Fibroblast of villous mesenchyme (primary cell): ENCODE measurements around the gene SH2D4B. TPM values are rescaled to one million over a fixed set of nuclear protein-coding genes. Genes with fewer than 3 reads are reported as not detected.
A peak's percentile ranks its signal among the peaks of the same experiment; 100 is the strongest.

ENCODE experiments used
- DNase-seq: peaks from one replicate; pipeline ENCODE4 v3.0.0-alpha.2; 2010; ENCODE audit warnings: low read depth
- H3K4me3 ChIP-seq: 2 replicates; pipeline ENCODE4 v1.5.1; 2011; ENCODE audit warnings: low read depth, mild to moderate bottlenecking, low read length
- total RNA-seq: library from RNA; depleted of rRNA; stranded (reverse); fragments of >200 nt; gene quantifications from 2 replicates; pipeline ENCODE4 v1.2.3, GENCODE V29; 2012
- TF ChIP-seq, protein P1 (sequence below): IDR thresholded peaks from 2 replicates; pipeline ENCODE4 v1.5.1; 2012; ENCODE audit warnings: low read depth, mild to moderate bottlenecking, low read length; ENCODE audit not compliant: insufficient read depth

SH2D4B gene
- total RNA-seq: under 0.01 TPM in 1 of 2 replicates, not detected in the other

DNA sequence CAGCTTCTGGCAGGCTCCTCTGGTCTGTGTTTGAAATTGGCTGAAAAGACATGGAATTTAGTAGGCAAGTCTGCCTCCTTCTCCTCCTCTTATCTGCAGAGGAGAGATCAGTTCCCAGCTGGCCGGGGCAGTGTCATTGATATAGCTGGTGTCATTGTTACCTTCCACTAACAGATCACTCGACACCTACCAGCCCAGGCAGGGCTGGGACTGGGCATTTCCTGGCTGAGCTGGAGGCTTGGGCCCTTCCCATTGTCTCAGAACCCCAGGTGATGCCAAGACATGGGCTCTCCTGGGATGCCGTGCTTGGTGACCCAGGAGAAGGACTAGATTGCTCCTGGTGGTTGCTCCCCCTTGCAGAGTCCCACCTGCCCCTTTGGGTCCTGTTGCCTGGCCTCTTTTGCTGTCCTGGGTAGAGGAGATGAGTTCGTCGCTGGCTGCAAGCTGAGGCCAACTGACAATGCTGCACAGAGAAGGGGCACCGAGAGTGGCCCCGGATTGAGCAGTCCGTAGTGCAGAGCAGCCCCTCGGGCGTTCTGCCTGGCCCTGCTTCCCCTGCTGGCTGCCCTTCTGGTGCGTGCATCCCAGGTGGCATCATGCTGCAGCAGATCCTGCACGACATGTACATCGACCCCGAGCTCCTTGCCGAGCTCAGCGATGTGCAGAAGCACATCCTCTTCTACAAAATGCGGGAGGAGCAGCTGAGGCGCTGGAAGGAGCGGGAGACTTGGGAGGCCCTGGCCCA, at the start of gene SH2D4B:
Gene SH2D4B (plus strand): TSS at position 167 of the 745 bp plus-strand sequence. CDS start 430 bp downstream, at position 597.
- no peak within 1 kb of the TSS for H3K4me3 ChIP-seq
- no peak for DNase-seq
- TF ChIP-seq, protein P1, sequence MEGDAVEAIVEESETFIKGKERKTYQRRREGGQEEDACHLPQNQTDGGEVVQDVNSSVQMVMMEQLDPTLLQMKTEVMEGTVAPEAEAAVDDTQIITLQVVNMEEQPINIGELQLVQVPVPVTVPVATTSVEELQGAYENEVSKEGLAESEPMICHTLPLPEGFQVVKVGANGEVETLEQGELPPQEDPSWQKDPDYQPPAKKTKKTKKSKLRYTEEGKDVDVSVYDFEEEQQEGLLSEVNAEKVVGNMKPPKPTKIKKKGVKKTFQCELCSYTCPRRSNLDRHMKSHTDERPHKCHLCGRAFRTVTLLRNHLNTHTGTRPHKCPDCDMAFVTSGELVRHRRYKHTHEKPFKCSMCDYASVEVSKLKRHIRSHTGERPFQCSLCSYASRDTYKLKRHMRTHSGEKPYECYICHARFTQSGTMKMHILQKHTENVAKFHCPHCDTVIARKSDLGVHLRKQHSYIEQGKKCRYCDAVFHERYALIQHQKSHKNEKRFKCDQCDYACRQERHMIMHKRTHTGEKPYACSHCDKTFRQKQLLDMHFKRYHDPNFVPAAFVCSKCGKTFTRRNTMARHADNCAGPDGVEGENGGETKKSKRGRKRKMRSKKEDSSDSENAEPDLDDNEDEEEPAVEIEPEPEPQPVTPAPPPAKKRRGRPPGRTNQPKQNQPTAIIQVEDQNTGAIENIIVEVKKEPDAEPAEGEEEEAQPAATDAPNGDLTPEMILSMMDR: no peak

DNA sequence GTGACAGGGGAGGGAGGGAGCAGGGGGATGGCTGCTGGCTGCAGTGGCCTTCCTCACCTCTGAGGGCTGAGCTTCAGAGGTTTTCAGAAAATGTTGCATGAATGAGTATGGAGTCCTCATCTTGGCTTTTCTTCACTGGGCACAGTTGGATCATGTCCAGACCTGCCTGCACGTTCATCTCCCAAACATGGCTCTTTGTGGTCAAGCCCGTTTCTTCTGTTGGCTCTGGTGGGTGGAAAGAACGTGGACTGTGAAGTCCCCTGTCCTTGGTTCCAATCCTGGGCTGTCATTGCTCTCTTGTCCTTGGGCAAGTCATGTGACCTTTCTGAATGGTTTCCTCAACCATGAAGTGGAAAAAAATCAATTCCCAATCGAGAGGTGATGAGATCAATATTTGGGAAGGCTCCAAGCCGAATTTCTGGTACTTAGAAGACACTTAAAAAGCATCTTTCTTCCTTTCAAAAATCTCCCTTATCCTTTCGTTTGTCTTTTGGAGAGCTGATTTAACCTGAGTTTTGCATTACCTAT, 49.1 kb upstream of the SH2D4B start:
- TF ChIP-seq, protein P1: no peak
- H3K4me3 ChIP-seq: no peak overlapping the region
- DNase-seq: no peak

DNA sequence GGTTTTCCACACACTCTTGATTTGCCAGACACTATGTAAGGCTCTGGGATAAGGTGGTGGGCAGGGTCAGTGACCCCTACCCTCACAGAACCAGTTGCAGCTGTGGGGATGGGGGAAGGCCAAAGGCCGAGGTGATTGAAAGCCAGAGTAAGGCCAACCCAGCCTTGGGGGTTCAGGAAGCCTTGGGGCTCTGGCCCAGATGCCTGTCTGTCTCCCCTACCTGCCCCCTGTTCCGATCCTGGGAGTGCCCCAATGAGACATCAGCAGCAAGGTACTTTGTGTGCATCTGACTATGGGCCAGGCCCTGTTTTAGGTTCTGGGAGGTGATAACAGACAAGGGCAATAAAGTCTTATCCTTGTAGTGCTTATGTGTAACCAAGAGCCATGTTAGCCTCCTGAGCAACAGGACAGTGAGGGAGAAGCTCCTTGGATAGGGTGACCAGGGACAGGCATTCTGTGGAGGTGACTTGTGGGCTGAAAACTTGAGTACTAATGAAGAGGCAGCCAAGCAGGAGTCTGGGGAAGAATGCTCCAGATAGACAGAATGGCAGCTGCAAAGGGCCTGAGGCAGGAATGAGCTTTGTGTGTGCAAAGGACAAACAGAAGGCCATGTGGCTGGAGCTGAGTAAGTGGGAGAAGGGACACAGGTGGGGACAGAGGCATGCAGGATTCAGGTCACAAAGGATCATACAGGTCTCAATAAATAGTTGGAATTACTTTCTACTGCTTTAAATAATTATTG, 48.2 kb upstream of the SH2D4B start:
- H3K4me3 ChIP-seq: no peak overlapping the region
- TF ChIP-seq, protein P1: no peak
- DNase-seq: no peak

DNA sequence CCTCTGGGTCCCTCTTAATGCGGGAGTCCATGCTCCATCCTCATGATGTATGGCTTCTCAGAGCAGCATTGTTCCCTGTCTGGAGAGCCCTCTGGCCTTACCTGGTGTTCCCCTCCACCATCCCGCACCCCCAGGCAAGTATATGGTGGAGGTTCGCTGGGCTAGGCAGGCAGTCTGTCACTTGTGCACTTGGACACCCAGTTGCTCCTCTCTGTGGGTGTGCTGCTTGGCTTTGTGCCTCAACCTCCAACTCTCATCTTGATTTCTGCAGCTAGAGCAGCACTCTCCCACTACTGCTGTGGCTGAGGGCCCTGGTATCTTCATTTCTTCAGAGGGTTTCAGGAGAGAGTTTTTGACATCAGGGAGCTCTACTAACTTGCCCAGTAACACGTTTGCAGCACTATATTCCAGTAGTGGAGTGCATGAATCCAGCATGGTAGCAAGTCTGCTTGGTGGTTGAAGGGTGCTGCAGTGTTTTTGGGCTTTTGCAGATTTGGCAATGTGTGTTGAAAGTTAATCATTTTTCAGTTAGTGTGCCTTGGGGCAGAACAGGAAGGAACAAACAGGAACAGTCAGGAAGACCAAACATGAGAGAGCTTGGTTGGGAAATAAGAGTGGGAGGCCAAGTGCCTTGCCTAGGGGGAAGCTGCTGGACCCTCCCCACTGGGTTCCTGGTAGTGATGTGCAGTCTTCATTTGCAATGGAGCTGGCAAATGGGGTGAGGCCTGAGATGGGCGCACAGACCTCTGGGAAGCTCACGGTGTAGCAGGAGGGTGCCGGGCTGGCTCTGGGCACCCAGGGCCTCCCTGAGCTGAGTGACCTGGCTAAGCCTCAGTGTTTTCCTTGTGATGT, 46.2 kb upstream of the SH2D4B start:
- TF ChIP-seq, protein P1: no peak
- H3K4me3 ChIP-seq: no peak overlapping the region
- no peak for DNase-seq

DNA sequence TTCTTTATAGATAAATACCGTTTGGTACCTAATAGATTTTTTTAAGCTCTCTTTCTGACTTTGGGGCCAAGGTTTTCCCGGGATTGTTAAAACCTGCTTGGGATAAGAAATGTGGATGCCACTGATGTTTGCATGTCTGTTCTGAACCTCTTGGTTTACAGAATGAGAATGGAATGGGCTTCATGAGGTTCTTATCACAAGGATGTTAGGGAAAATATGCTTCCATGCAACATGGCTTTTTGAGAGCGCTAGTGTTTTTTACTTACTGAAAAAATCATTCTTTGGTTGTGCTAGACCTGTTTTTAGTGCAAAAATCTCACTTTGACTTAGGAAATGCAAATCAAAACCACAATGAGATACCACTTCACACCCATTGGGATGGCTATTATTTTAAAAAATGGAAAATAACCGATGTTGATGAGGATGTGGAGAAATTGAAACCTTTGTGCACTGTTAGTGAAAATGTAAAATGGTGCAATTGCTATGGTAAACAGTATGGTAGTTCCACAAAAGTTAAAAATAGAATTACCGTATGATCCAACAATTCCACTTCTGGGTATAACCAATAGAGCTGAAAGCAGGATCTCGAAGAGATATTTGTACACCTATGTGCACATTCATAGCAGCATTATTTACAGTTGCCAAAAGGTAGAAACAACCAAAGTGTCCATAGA, 44.7 kb upstream of the SH2D4B start:
- TF ChIP-seq, protein P1: no peak
- DNase-seq: peak; percentile 40
- H3K4me3 ChIP-seq: no peak overlapping the region
